Naive thymus-derived CD4-positive, alpha-beta T cell (primary cell): Measurements from ENCODE around the gene ZIK1. TPM values are rescaled to one million over a fixed set of nuclear protein-coding genes. Genes with fewer than 3 reads are reported as not detected.

ENCODE experiments used
- ATAC-seq: fragments of 150-1000 bp; cut with Tn5 transposase; 2 replicates; pipeline ENCODE4 v1.10.0; 2021; ENCODE audit warnings: mild to moderate bottlenecking, moderate library complexity
- CTCF ChIA-PET: fragments of 350-600 bp; sonication (Branson Sonifier 250); formaldehyde crosslinking; loops from one replicate; lab custom pipeline; 2021; ENCODE audit warnings: antibody characterized with exemption; lab: Charles Lee
- POLR2A ChIA-PET: fragments of 350-600 bp; sonication (Branson Sonifier 250); formaldehyde crosslinking; loops from one replicate; lab custom pipeline; 2021; ENCODE audit warnings: antibody characterized with exemption, inconsistent platforms; lab: Charles Lee
- DNase-seq, 9 donors: peaks; one replicate each; pipeline versions ENCODE4 v3.0.0 to v3.0.0-alpha.2; 2020 to 2022; ENCODE audit warnings: mixed read lengths in 1 of 9
- H3K27ac ChIP-seq: one replicate; pipeline ENCODE4 v1.7.0; 2013; ENCODE audit warnings: mild to moderate bottlenecking, low read depth, low read length, moderate library complexity
- H3K27me3 ChIP-seq, 2 donors: one replicate each; pipeline ENCODE4 v1.7.0; 2013; ENCODE audit warnings: low read length in 2 of 2, mild to moderate bottlenecking in 2 of 2, moderate library complexity in 2 of 2; ENCODE audit not compliant: control insufficient read depth in 2 of 2, insufficient read depth in 2 of 2
- H3K36me3 ChIP-seq, 3 experiments: 1 replicate in 2 of 3; 2 replicates in 1 of 3; pipeline ENCODE4 v1.7.0; 2013; ENCODE audit warnings: low read length in 3 of 3, mild to moderate bottlenecking in 3 of 3, moderate library complexity in 1 of 3; ENCODE audit not compliant: insufficient read depth in 3 of 3, control insufficient read depth in 2 of 3
- H3K4me1 ChIP-seq, 2 donors: one replicate each; pipeline ENCODE4 v1.7.0; 2013; ENCODE audit warnings: low read length in 2 of 2, mild to moderate bottlenecking in 2 of 2, moderate library complexity in 1 of 2; ENCODE audit not compliant: control insufficient read depth in 2 of 2, insufficient read depth in 2 of 2
- H3K4me3 ChIP-seq: 2 replicates; pipeline ENCODE4 v1.7.0; 2013; ENCODE audit warnings: mild to moderate bottlenecking, low read length
- H3K9me3 ChIP-seq, 3 experiments: 1 replicate in 2 of 3; 2 replicates in 1 of 3; pipeline ENCODE4 v1.7.0; 2013; ENCODE audit warnings: low read length in 3 of 3; ENCODE audit not compliant: control insufficient read depth in 2 of 3
- H3K27ac Mint-ChIP-seq, 9 donors: one replicate each; pipeline ENCODE4 v1.8.0; 2020 to 2022; ENCODE audit warnings: mixed read lengths in 9 of 9, mild to moderate bottlenecking in 8 of 9, moderate library complexity in 5 of 9, inconsistent platforms in 2 of 9
- H3K27me3 Mint-ChIP-seq, 5 donors: one replicate each; pipeline ENCODE4 v1.8.0; 2021 to 2022; ENCODE audit warnings: mixed read lengths in 5 of 5, mild to moderate bottlenecking in 1 of 5
- H3K36me3 Mint-ChIP-seq, 5 donors: one replicate each; pipeline ENCODE4 v1.8.0; 2020 to 2022; ENCODE audit warnings: mixed read lengths in 5 of 5, mild to moderate bottlenecking in 3 of 5, inconsistent platforms in 1 of 5
- H3K4me1 Mint-ChIP-seq, 7 donors: one replicate each; pipeline ENCODE4 v1.8.0; 2020 to 2022; ENCODE audit warnings: mixed read lengths in 7 of 7, mild to moderate bottlenecking in 3 of 7, inconsistent platforms in 1 of 7
- H3K4me3 Mint-ChIP-seq, 10 donors: one replicate each; pipeline ENCODE4 v1.8.0; 2020 to 2022; ENCODE audit warnings: mild to moderate bottlenecking in 10 of 10, mixed read lengths in 10 of 10, moderate library complexity in 6 of 10, inconsistent platforms in 2 of 10
- H3K9me3 Mint-ChIP-seq, 11 donors: one replicate each; pipeline ENCODE4 v1.8.0; 2020 to 2022; ENCODE audit warnings: mixed read lengths in 11 of 11, mild to moderate bottlenecking in 4 of 11, inconsistent platforms in 1 of 11, moderate library complexity in 1 of 11
- intact Hi-C, 2 donors: fragments of 100-400 bp; cut with micrococcal nuclease; formaldehyde crosslinking; loops; one replicate each; pipeline ENCODE4 v1.15.1; 2023
- polyA plus RNA-seq, 2 donors: library from polyadenylated mRNA; unstranded; fragments of 300-500 nt; fragmentation: Illumina TruSeq; gene quantifications; one replicate each; pipeline ENCODE4 v1.2.3, GENCODE V29; 2021
- total RNA-seq, 6 experiments: library from RNA in 5 of 6; stranded (reverse) in 5 of 6; gene quantifications; 1 replicate in 5 of 6; 2 replicates in 1 of 6; pipeline ENCODE4 v1.2.3 and lab custom pipeline; 2021 to 2026

The ZIK1 gene
- 10 to 100 TPM in 2 of 5 experiments, 1 to 10 TPM in 3; 4.8 to 14.1 (median 7.0) TPM for total RNA-seq
- polyA plus RNA-seq = 10 to 100 TPM in 1 of 2 donors, 1 to 10 TPM in 1; 8.7 to 13.7 TPM
- 18.2 reads per million, percentile 48 among the genes with 10 or more reads in this experiment for total RNA-seq (lab: John Stamatoyannopoulos, UW)

GRCh38 chr19:57583521-57584416 lies at the start of gene ZIK1:
ZIK1 (plus strand) TSS chr19:57584145; CDS start chr19:57584357, 212 bp downstream.
- Histone ChIP-seq H3K4me3 (peak within 1 kb of the TSS; percentile 55), H3K9me3 (peaks cover 0 to 37% (median 18%) of the 10 kb centered on the region in 3 experiments), H3K27ac (peak within 1 kb of the TSS; percentile 45), H3K27me3 (no peaks in the 10 kb centered on the region), H3K36me3 (peaks cover 2 to 23% (median 6%) of the 10 kb centered on the region in 3 experiments), H3K4me1 (peaks cover 10 to 12% of the 10 kb centered on the region in 2 donors)
- H3K4me1 Mint-ChIP-seq = peaks cover 12 to 28% (median 24%) of the 10 kb centered on the region in 7 donors
- peaks cover 29 to 86% (median 60%) of the 10 kb centered on the region in 11 donors for H3K9me3 Mint-ChIP-seq
- CTCF ChIA-PET = interaction anchor here (0.6 kb wide), 1 partner anchor 33 kb away, joined by 3 read pairs; no protein-coding TSS in a partner anchor
- ATAC-seq = peak; percentile 93
- peaks cover 34 to 65% (median 47%) of the 10 kb centered on the region in 5 donors for H3K36me3 Mint-ChIP-seq
- DNase-seq = peak; percentile 61 to 91 (median 85)
- peak within 1 kb of the TSS; percentile 76 to 95 (median 90) for H3K27ac Mint-ChIP-seq
- intact Hi-C loops = loop anchor here (1.0 to 5.0 kb wide), 5 partner anchors 16 to 341 kb away; partner anchors contain the start of genes ZNF134 (in 2 of the 2), ZNF530 (in 2 of the 2), ZNF551 (in 1 of the 2) and ZNF749 (in 1 of the 2)
- POLR2A ChIA-PET = interaction anchor here (0.6 to 2.0 kb wide), 6 partner anchors 13 to 364 kb away, joined by 3 to 8 read pairs (median 4); partner anchors contain the start of genes ZNF134 and ZNF551
- H3K27me3 Mint-ChIP-seq = no peaks in the 10 kb centered on the region
- peak within 1 kb of the TSS; percentile 89 to 99 (median 94) for H3K4me3 Mint-ChIP-seq

- H3K27me3 Mint-ChIP-seq = no peaks in the 10 kb centered on the region
- peaks cover 0 to 3% (median 0%) of the 10 kb centered on the region in 7 donors for H3K4me1 Mint-ChIP-seq
- intact Hi-C loops = no loop called here
- no peaks in the 10 kb centered on the region for H3K27me3 ChIP-seq
- H3K9me3 Mint-ChIP-seq = peaks cover 25 to 100% (median 83%) of the 10 kb centered on the region in 11 donors
- H3K4me3 ChIP-seq = peak overlapping the region; percentile 8
- H3K36me3 Mint-ChIP-seq = peaks cover 61 to 96% (median 94%) of the 10 kb centered on the region in 5 donors
- no peak for DNase-seq
- H3K27ac ChIP-seq = no peak overlapping the region
- H3K36me3 ChIP-seq = peaks cover 35 to 82% (median 59%) of the 10 kb centered on the region in 3 experiments
- POLR2A ChIA-PET = no interaction called here
- ATAC-seq = no peak
- H3K9me3 ChIP-seq = peaks cover 37 to 94% (median 77%) of the 10 kb centered on the region in 3 experiments
- CTCF ChIA-PET = no interaction called here
- H3K27ac Mint-ChIP-seq = no peak overlapping the region
- H3K4me1 ChIP-seq = no peaks in the 10 kb centered on the region
- H3K4me3 Mint-ChIP-seq = peak overlapping the region in 1 of 10 donors; percentile 43
Measured at GRCh38 chr19:57537953-57538547, 45.9 kb upstream of the ZIK1 start.

- Mint-ChIP-seq H3K9me3 (peaks cover 19 to 100% (median 92%) of the 10 kb centered on the region in 11 donors), H3K27me3 (no peaks in the 10 kb centered on the region), H3K27ac (no peak overlapping the region), H3K4me1 (peaks cover 0 to 3% (median 0%) of the 10 kb centered on the region in 7 donors), H3K36me3 (peaks cover 62 to 95% (median 89%) of the 10 kb centered on the region in 5 donors), H3K4me3 (no peak overlapping the region)
- Histone ChIP-seq H3K9me3 (peaks cover 5 to 92% (median 39%) of the 10 kb centered on the region in 3 experiments), H3K36me3 (peaks cover 32 to 95% (median 32%) of the 10 kb centered on the region in 3 experiments), H3K4me1 (no peaks in the 10 kb centered on the region), H3K27ac (no peak overlapping the region), H3K4me3 (peak overlapping the region; percentile 15), H3K27me3 (no peaks in the 10 kb centered on the region)
- DNase-seq (no peak), ATAC-seq (no peak)
- intact Hi-C loops = no loop called here
- POLR2A ChIA-PET = interaction anchor here (1.0 kb wide), 1 partner anchor 87 kb away, joined by 3 read pairs; no protein-coding TSS in a partner anchor
- CTCF ChIA-PET = no interaction called here
Measured at GRCh38 chr19:57546513-57546912, 37.4 kb upstream of the ZIK1 start.

GRCh38 chr19:57552432-57552831 lies 31.5 kb upstream of the ZIK1 start:
- no peak for DNase-seq
- Mint-ChIP-seq H3K9me3 (peaks cover 16 to 99% (median 68%) of the 10 kb centered on the region in 11 donors), H3K4me1 (peaks cover 0 to 11% (median 3%) of the 10 kb centered on the region in 7 donors), H3K36me3 (peaks cover 71 to 100% (median 98%) of the 10 kb centered on the region in 5 donors), H3K27ac (no peak overlapping the region), H3K4me3 (peak overlapping the region in 1 of 10 donors; percentile 12), H3K27me3 (no peaks in the 10 kb centered on the region)
- Histone ChIP-seq H3K4me3 (no peak overlapping the region), H3K27ac (no peak overlapping the region), H3K4me1 (no peaks in the 10 kb centered on the region), H3K27me3 (no peaks in the 10 kb centered on the region), H3K9me3 (peaks cover 5 to 82% (median 38%) of the 10 kb centered on the region in 3 experiments), H3K36me3 (peaks cover 20 to 91% (median 64%) of the 10 kb centered on the region in 3 experiments)
- no peak for ATAC-seq
- intact Hi-C loops = no loop called here
- POLR2A ChIA-PET = no interaction called here
- CTCF ChIA-PET = no interaction called here

GRCh38 chr19:57557659-57558058 lies 26.3 kb upstream of the ZIK1 start:
- peaks cover 31 to 70% (median 60%) of the 10 kb centered on the region in 5 donors for H3K36me3 Mint-ChIP-seq
- Histone ChIP-seq H3K27ac (no peak overlapping the region), H3K36me3 (peaks cover 0 to 45% (median 36%) of the 10 kb centered on the region in 3 experiments), H3K4me1 (peaks cover 16 to 19% of the 10 kb centered on the region in 2 donors), H3K4me3 (peak overlapping the region; percentile 89), H3K27me3 (no peaks in the 10 kb centered on the region), H3K9me3 (peaks cover 0 to 33% (median 18%) of the 10 kb centered on the region in 3 experiments)
- ChIA-PET POLR2A (no interaction called here), CTCF (no interaction called here)
- H3K27me3 Mint-ChIP-seq = peaks cover 0 to 16% (median 4%) of the 10 kb centered on the region in 5 donors
- H3K4me1 Mint-ChIP-seq = peaks cover 21 to 45% (median 33%) of the 10 kb centered on the region in 7 donors
- intact Hi-C loops = loop anchor here in 1 of 2 donors (2.0 kb wide), 2 partner anchors 57 to 81 kb away; partner anchors contain the start of genes ZNF134 and ZNF772
- peaks cover 3 to 85% (median 46%) of the 10 kb centered on the region in 11 donors for H3K9me3 Mint-ChIP-seq
- ATAC-seq (no peak), DNase-seq (no peak)
- peak overlapping the region in 4 of 9 donors; percentile 30 to 93 (median 88) for H3K27ac Mint-ChIP-seq
- H3K4me3 Mint-ChIP-seq = peak overlapping the region in 9 of 10 donors; percentile 26 to 99 (median 97)
